ENCODE results near the gene CA6.
"Not testable (repeated sequence)": the region's sequence is repeated elsewhere in the genome, so short reads cannot be mapped to it uniquely, and the experiment has no call there.

CA6 gene

DNA sequence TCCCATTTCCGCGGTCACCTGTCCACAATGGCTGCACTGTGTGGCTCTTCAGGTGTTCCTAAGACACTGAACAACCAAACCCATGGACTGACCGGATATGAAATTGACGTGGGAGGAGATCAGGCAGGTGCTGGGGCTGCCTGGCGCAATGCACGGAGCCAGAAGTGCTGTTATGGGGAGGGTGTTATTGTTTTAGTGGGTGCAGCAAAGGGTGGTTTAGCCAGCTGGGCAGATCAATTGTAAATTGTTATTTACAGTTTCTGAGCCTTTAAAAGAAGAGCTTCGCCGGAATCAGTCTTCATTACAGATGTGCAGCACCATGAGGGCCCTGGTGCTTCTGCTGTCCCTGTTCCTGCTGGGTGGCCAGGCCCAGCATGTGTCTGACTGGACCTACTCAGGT lies at the start of gene CA6:
CA6 (plus strand) TSS at position 301 of the 400 bp plus-strand sequence; CDS start at position 320, 19 bp downstream.
- TF ChIP-seq ELF4 (IDR thresholded peaks at IDR 0.05) (no peak), BHLHE40 (IDR thresholded peaks at IDR 0.05; ENCODE audit: borderline replicate concordance) (no peak), LEF1 (IDR thresholded peaks at IDR 0.05; ENCODE audit: borderline replicate concordance) (no peak), NFRKB (IDR thresholded peaks at IDR 0.05) (no peak), FOXM1 (IDR thresholded peaks at IDR 0.05; ENCODE audit: borderline replicate concordance) (no peak), HDGF (IDR thresholded peaks at IDR 0.05; ENCODE audit: borderline replicate concordance) (no peak), CTBP1 (IDR thresholded peaks at IDR 0.05; ENCODE audit: borderline replicate concordance) (no peak), ZNF384 (IDR thresholded peaks at IDR 0.05) (no peak), SUZ12 (IDR thresholded peaks at IDR 0.05) (no peak), ARNT (IDR thresholded peaks at IDR 0.05) (no peak), SP1 (IDR thresholded peaks at IDR 0.05) (no peak), TARDBP (IDR thresholded peaks at IDR 0.05) (no peak), FOXK2 (IDR thresholded peaks at IDR 0.05) (no peak), FOXA1 (IDR thresholded peaks at IDR 0.05) (no peak), L3MBTL2 (conservative IDR thresholded peaks at IDR 0.05) (no peak)
- TF ChIP-seq, protein P1, sequence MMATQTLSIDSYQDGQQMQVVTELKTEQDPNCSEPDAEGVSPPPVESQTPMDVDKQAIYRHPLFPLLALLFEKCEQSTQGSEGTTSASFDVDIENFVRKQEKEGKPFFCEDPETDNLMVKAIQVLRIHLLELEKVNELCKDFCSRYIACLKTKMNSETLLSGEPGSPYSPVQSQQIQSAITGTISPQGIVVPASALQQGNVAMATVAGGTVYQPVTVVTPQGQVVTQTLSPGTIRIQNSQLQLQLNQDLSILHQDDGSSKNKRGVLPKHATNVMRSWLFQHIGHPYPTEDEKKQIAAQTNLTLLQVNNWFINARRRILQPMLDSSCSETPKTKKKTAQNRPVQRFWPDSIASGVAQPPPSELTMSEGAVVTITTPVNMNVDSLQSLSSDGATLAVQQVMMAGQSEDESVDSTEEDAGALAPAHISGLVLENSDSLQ (IDR thresholded peaks at IDR 0.05): no peak
- POLR2A ChIA-PET: no interaction called here
- no peak for DNase-seq (ENCODE audit: extremely low spot score)
- CTCF ChIA-PET: no interaction called here

DNA sequence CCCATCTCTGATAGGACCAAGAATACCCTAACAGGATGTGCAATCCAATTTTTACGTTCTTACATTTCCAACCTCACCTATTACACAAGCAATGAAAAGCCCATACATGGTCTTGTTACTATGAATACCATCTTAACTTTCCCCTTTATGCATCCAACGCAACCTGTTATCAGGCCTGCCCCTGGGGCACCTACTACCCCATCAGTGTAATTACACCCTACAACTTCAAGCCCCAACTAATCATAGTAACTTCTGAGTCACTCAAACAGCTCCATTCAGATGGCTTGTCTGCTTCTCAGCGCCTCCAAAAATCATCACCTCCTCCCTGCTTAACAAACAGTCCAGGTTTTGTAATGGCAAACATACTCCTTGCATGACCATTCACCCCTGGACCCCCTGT lies 48.9 kb upstream of the CA6 start:
- CTCF ChIA-PET; POLR2A ChIA-PET; DNase-seq (ENCODE audit: extremely low spot score): not testable (repeated sequence)

DNA sequence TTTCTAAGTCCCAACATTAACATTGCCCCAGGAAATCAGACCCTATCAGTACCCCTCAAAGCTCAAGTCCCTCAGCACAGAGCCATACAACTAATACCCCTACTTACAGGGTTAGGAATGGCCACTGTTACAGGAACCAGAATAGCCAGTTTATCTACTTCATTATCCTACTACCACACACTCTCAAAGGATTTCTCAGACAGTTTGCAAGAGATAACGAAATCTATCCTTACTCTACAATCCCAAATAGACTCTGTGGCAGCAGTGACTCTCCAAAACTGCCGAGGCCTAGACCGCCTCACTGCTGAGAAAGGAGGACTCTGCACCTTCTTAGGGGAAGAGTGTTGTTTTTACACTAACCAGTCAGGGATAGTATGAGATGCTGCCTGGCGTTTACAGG lies 48.2 kb upstream of the CA6 start:
- CTCF ChIA-PET; POLR2A ChIA-PET; DNase-seq (ENCODE audit: extremely low spot score): not testable (repeated sequence)

GRCh38 chr1:8898418-8898817 lies 47.2 kb upstream of the CA6 start:
- POLR2A ChIA-PET; DNase-seq (ENCODE audit: extremely low spot score): not testable (repeated sequence)
- CTCF ChIA-PET: interaction anchor here (0.6 kb wide), 2 partner anchors 10 to 96 kb away, joined by 3 read pairs; no protein-coding TSS in a partner anchor

- DNase-seq (ENCODE audit: extremely low spot score): no peak
- ChIA-PET POLR2A (no interaction called here), CTCF (no interaction called here)
- TF ChIP-seq SP1 (IDR thresholded peaks at IDR 0.05): no peak
- TF ChIP-seq L3MBTL2 (conservative IDR thresholded peaks at IDR 0.05): no peak
- TF ChIP-seq ZNF384 (IDR thresholded peaks at IDR 0.05): no peak
- TF ChIP-seq ARNT (IDR thresholded peaks at IDR 0.05): no peak
- TF ChIP-seq, protein P1 (IDR thresholded peaks at IDR 0.05): no peak
- TF ChIP-seq HDGF (IDR thresholded peaks at IDR 0.05; ENCODE audit: borderline replicate concordance): no peak
- TF ChIP-seq TARDBP (IDR thresholded peaks at IDR 0.05): no peak
Observed at GRCh38 chr1:8899046-8899445, 46.6 kb upstream of the CA6 start.

- POLR2A ChIA-PET; DNase-seq (ENCODE audit: extremely low spot score); CTCF ChIA-PET: not testable (repeated sequence)
Observed at GRCh38 chr1:8900684-8901083, 45.0 kb upstream of the CA6 start.

- no peak for DNase-seq (ENCODE audit: extremely low spot score)
- POLR2A ChIA-PET: no interaction called here
- TF ChIP-seq ARNT (IDR thresholded peaks at IDR 0.05) (no peak), BHLHE40 (IDR thresholded peaks at IDR 0.05; ENCODE audit: borderline replicate concordance) (no peak), FOXA1 (IDR thresholded peaks at IDR 0.05) (no peak)
- CTCF ChIA-PET: no interaction called here
Observed at GRCh38 chr1:8902765-8903164, 42.9 kb upstream of the CA6 start.

DNA sequence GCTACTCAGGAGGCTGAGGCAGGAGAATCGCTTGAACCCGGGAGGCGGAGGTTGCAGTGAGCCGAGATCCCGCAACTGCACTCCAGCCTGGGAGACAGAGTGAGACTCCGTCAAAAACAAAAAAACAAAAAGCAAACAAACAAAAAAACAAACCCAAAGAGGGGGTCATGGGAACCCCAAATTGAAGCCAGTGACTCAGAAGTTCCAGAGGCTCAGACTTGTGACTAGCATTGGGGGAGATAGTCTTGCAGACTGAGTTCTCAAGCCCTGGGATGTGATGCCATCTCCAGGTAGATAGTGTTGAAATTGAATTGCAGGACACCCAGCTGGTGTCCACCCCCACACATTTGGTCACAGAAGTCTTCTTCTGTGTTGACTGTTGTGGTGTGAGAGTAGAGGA lies 42.3 kb upstream of the CA6 start:
- ChIA-PET POLR2A (no interaction called here), CTCF (no interaction called here)
- TF ChIP-seq, protein P1 (IDR thresholded peaks at IDR 0.05): no peak
- TF ChIP-seq ZNF384 (IDR thresholded peaks at IDR 0.05): no peak
- TF ChIP-seq HDGF (IDR thresholded peaks at IDR 0.05; ENCODE audit: borderline replicate concordance): no peak
- TF ChIP-seq FOXK2 (IDR thresholded peaks at IDR 0.05): no peak
- TF ChIP-seq ELF4 (IDR thresholded peaks at IDR 0.05): no peak
- no peak for TF ChIP-seq CTBP1 (IDR thresholded peaks at IDR 0.05; ENCODE audit: borderline replicate concordance)
- no peak for TF ChIP-seq BHLHE40 (IDR thresholded peaks at IDR 0.05; ENCODE audit: borderline replicate concordance)
- TF ChIP-seq FOXA1 (IDR thresholded peaks at IDR 0.05): no peak
- TF ChIP-seq LEF1 (IDR thresholded peaks at IDR 0.05; ENCODE audit: borderline replicate concordance): no peak
- TF ChIP-seq TARDBP (IDR thresholded peaks at IDR 0.05): no peak
- no peak for TF ChIP-seq SP1 (IDR thresholded peaks at IDR 0.05)
- TF ChIP-seq NFRKB (IDR thresholded peaks at IDR 0.05): no peak
- TF ChIP-seq SUZ12 (IDR thresholded peaks at IDR 0.05): no peak
- no peak for TF ChIP-seq L3MBTL2 (conservative IDR thresholded peaks at IDR 0.05)
- no peak for TF ChIP-seq ARNT (IDR thresholded peaks at IDR 0.05)
- no peak for TF ChIP-seq FOXM1 (IDR thresholded peaks at IDR 0.05; ENCODE audit: borderline replicate concordance)
- no peak for DNase-seq (ENCODE audit: extremely low spot score)
